ENCODE results near the gene MCTP1. TPM values are rescaled to one million over a fixed set of nuclear protein-coding genes. Genes with fewer than 3 reads are reported as not detected.

MCTP1 gene
- total RNA-seq, 1 experiment from 2014 or later: 0.44 TPM

DNA sequence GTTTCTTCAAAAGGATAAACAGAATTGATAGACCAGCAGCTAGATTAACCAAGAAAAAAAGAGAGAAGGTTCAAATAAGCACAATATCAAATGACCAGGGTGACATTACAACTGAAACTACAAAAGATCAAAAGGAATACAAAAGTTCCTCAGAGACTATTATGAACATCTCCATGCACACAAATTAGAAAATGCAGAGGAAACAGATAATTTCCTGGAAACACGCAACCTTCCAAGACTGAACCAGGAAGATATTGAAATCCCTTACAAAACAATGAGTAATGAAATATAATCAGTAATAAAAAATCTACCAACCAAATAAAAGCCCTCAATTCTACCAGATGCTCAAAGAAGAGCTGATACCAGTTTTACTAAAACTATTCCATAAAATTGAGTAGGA, 252.1 kb downstream of the MCTP1 start:
- DNase-seq (ENCODE audit: low read depth, low spot score): no peak
- no peak overlapping the region for H3K27ac ChIP-seq (ENCODE audit: low read depth, low read length)
- no peak overlapping the region for H2AFZ ChIP-seq (ENCODE audit: low read depth, low read length, poor library complexity, severe bottlenecking)
- no peak overlapping the region for H3K9ac ChIP-seq (ENCODE audit: low read length)
- no peaks in the 10 kb centered on the region for H4K20me1 ChIP-seq (ENCODE audit: insufficient read depth)
- H3K27me3 ChIP-seq (ENCODE audit: insufficient read depth, low read length): no peaks in the 10 kb centered on the region
- H3K4me3 ChIP-seq (replicated peaks in 1 of 2; ENCODE audit: low read depth in 1 of 2, low read length in 2 of 2): no peak overlapping the region
- ChIA-PET RAD21 (ENCODE audit: low non-redundant PET in 1 of 2, low total read pairs in 2 of 2, uncharacterized antibody in 2 of 2, unreplicated experiment in 2 of 2) (no interaction called here), CTCF (no interaction called here), POLR2A (no interaction called here)
- no peaks in the 10 kb centered on the region for H3K9me2 ChIP-seq (ENCODE audit: insufficient read depth)
- TF ChIP-seq EZH2 (IDR thresholded peaks at IDR 0.05): no peak
- TF ChIP-seq YY1 (IDR thresholded peaks at IDR 0.05; ENCODE audit: extremely low read depth, insufficient replicate concordance, low read depth, low read length): no peak
- TF ChIP-seq, protein P1, sequence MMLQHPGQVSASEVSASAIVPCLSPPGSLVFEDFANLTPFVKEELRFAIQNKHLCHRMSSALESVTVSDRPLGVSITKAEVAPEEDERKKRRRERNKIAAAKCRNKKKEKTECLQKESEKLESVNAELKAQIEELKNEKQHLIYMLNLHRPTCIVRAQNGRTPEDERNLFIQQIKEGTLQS (IDR thresholded peaks at IDR 0.05): no peak
- TF ChIP-seq ELF1 (IDR thresholded peaks at IDR 0.05; ENCODE audit: borderline replicate concordance, low read depth): no peak
- no peaks in the 10 kb centered on the region for H3K36me3 ChIP-seq (ENCODE audit: control insufficient read depth in 1 of 2, insufficient read depth in 2 of 2, low read length in 2 of 2)
- no peaks in the 10 kb centered on the region for H3K4me1 ChIP-seq (ENCODE audit: control insufficient read depth in 1 of 2, insufficient read depth in 2 of 2, low read length in 2 of 2)
- no TSS peak for BruUV-seq (replicated peaks)
- no peak for ATAC-seq
- H3K79me2 ChIP-seq (ENCODE audit: insufficient read depth, low read length): no peaks in the 10 kb centered on the region
- no peak overlapping the region for H3K4me2 ChIP-seq (ENCODE audit: low read length)
- peaks cover 0 to 3% of the 10 kb centered on the region in 2 experiments; a peak in 1 of 4 replicates for H3K9me3 ChIP-seq (ENCODE audit: control insufficient read depth in 1 of 2, insufficient read depth in 1 of 2, low read depth in 1 of 2, low read length in 2 of 2)
- intact Hi-C loops (cut with micrococcal nuclease): no loop called here

- intact Hi-C loops (cut with micrococcal nuclease): no loop called here
- no peaks in the 10 kb centered on the region for H3K9me2 ChIP-seq (ENCODE audit: insufficient read depth)
- no peak for TF ChIP-seq EZH2 (IDR thresholded peaks at IDR 0.05)
- no peak for TF ChIP-seq CTCF (IDR thresholded peaks at IDR 0.05 in 2 of 3, conservative IDR thresholded peaks at IDR 0.05 in 1 of 3; ENCODE audit: borderline replicate concordance in 1 of 3, insufficient read depth in 1 of 3, low read depth in 2 of 3, low read length in 2 of 3)
- no peak for TF ChIP-seq EZH2phosphoT487 (IDR thresholded peaks at IDR 0.05; ENCODE audit: borderline replicate concordance)
- TF ChIP-seq ZFX (IDR thresholded peaks at IDR 0.05): no peak
- TF ChIP-seq TCF7L2 (IDR thresholded peaks at IDR 0.05; ENCODE audit: borderline replicate concordance, extremely low read depth, insufficient read depth, insufficient read length): no peak
- TF ChIP-seq SRF (IDR thresholded peaks at IDR 0.05; ENCODE audit: low read depth): no peak
- no peak for TF ChIP-seq ZBTB33 (IDR thresholded peaks at IDR 0.05; ENCODE audit: extremely low read depth, insufficient replicate concordance, low read length)
- TF ChIP-seq SIN3A (IDR thresholded peaks at IDR 0.05; ENCODE audit: low read depth): no peak
- TF ChIP-seq, protein P2, sequence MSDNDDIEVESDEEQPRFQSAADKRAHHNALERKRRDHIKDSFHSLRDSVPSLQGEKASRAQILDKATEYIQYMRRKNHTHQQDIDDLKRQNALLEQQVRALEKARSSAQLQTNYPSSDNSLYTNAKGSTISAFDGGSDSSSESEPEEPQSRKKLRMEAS (IDR thresholded peaks at IDR 0.05): no peak
- TF ChIP-seq, protein P1 (IDR thresholded peaks at IDR 0.05): no peak
- TF ChIP-seq SP1 (IDR thresholded peaks at IDR 0.05; ENCODE audit: low read depth): no peak
- DNase-seq (ENCODE audit: low read depth, low spot score) (no peak), ATAC-seq (no peak)
- H3K79me2 ChIP-seq (ENCODE audit: insufficient read depth, low read length): no peaks in the 10 kb centered on the region
- peaks cover 0 to 3% of the 10 kb centered on the region in 2 experiments; a peak in 1 of 4 replicates for H3K9me3 ChIP-seq (ENCODE audit: control insufficient read depth in 1 of 2, insufficient read depth in 1 of 2, low read depth in 1 of 2, low read length in 2 of 2)
- no peaks in the 10 kb centered on the region for H3K4me1 ChIP-seq (ENCODE audit: control insufficient read depth in 1 of 2, insufficient read depth in 2 of 2, low read length in 2 of 2)
- H2AFZ ChIP-seq (ENCODE audit: low read depth, low read length, poor library complexity, severe bottlenecking): no peak overlapping the region
- H3K27me3 ChIP-seq (ENCODE audit: insufficient read depth, low read length): no peaks in the 10 kb centered on the region
- no peak overlapping the region for H3K9ac ChIP-seq (ENCODE audit: low read length)
- ChIA-PET RAD21 (ENCODE audit: low non-redundant PET in 1 of 2, low total read pairs in 2 of 2, uncharacterized antibody in 2 of 2, unreplicated experiment in 2 of 2) (no interaction called here), POLR2A (no interaction called here), CTCF (no interaction called here)
- H3K27ac ChIP-seq (ENCODE audit: low read depth, low read length): no peak overlapping the region
- BruUV-seq (replicated peaks): no TSS peak
- no peak overlapping the region for H3K4me2 ChIP-seq (ENCODE audit: low read length)
- no peaks in the 10 kb centered on the region for H3K36me3 ChIP-seq (ENCODE audit: control insufficient read depth in 1 of 2, insufficient read depth in 2 of 2, low read length in 2 of 2)
- no peak overlapping the region for H3K4me3 ChIP-seq (replicated peaks in 1 of 2; ENCODE audit: low read depth in 1 of 2, low read length in 2 of 2)
- no peaks in the 10 kb centered on the region for H4K20me1 ChIP-seq (ENCODE audit: insufficient read depth)
These were observed 255.1 kb downstream of the MCTP1 start for GRCh38 chr5:95029569-95030366.

All from HCT116 (cell line).